Panc1 (cell line): ENCODE data around the gene PSMD7. TPM values are rescaled to one million over a fixed set of nuclear protein-coding genes. Genes with fewer than 3 reads are reported as not detected.

Experiments
- ATAC-seq: fragments of 200-7000 bp; cut with Tn5 transposase; 2 replicates; pipeline ENCODE4 v1.9.1; 2020; ENCODE audit warnings: mild to moderate bottlenecking, moderate library complexity
- BruUV-seq: library from RNA; stranded (reverse); fragments of 400-500 nt; replicated peaks from 2 replicates; lab custom pipeline; 2021; lab: Mats Ljungman, UMichigan
- CTCF ChIA-PET: fragments of 300-600 bp; sonication (Branson Sonifier 250); formaldehyde crosslinking; loops from one replicate; lab custom pipeline; 2022; ENCODE audit warnings: antibody characterized with exemption; lab: Charles Lee
- POLR2A ChIA-PET: fragments of 300-600 bp; sonication (Branson Sonifier 250); formaldehyde crosslinking; loops from one replicate; lab custom pipeline; 2022; ENCODE audit warnings: antibody characterized with exemption; lab: Charles Lee
- DNase-seq: peaks from one replicate; pipeline ENCODE4 v3.0.0-alpha.2; 2010; ENCODE audit warnings: low read depth, low spot score
- H3K27ac ChIP-seq: 2 replicates; pipeline ENCODE4 v1.5.1; 2011; ENCODE audit warnings: mild to moderate bottlenecking, low read length, inconsistent platforms
- H3K27me3 ChIP-seq: fragments of 200-500 bp; sonication (Bioruptor generic); 2 replicates; pipeline ENCODE4 v1.6.0; 2014; ENCODE audit warnings: low read length, inconsistent platforms; ENCODE audit not compliant: control insufficient read depth, insufficient read depth
- H3K36me3 ChIP-seq: fragments of 200-500 bp; sonication (Bioruptor generic); 2 replicates; pipeline ENCODE4 v1.5.1; 2014; ENCODE audit warnings: inconsistent platforms, mild to moderate bottlenecking, low read length, moderate library complexity; ENCODE audit not compliant: control insufficient read depth, insufficient read depth
- H3K4me1 ChIP-seq: 2 replicates; pipeline ENCODE4 v1.5.1; 2011; ENCODE audit warnings: inconsistent platforms, mild to moderate bottlenecking, low read length, moderate library complexity; ENCODE audit not compliant: control insufficient read depth, insufficient read depth
- H3K4me3 ChIP-seq, 2 experiments: 2 replicates each; pipeline ENCODE4 v1.5.1; 2011 to 2012; ENCODE audit warnings: low read depth in 2 of 2, low read length in 2 of 2, mild to moderate bottlenecking in 2 of 2, inconsistent platforms in 1 of 2, moderate library complexity in 1 of 2
- H3K9me3 ChIP-seq: fragments of 200-500 bp; sonication (Bioruptor generic); 2 replicates; pipeline ENCODE4 v1.5.1; 2014; ENCODE audit warnings: low read depth, mild to moderate bottlenecking, inconsistent platforms, low read length, moderate library complexity; ENCODE audit not compliant: control insufficient read depth, insufficient read depth
- POLR2AphosphoS5 ChIP-seq: IDR thresholded peaks from 2 replicates; pipeline ENCODE4 v1.6.1; 2012; ENCODE audit warnings: mild to moderate bottlenecking, low read depth, low read length, moderate library complexity
- SIN3A ChIP-seq: IDR thresholded peaks from 2 replicates; pipeline ENCODE4 v1.6.1; 2012; ENCODE audit warnings: low read depth, mild to moderate bottlenecking, low read length, moderate library complexity, borderline replicate concordance; ENCODE audit not compliant: insufficient read depth
- TCF7L2 ChIP-seq: IDR thresholded peaks from 2 replicates; pipeline ENCODE4 v1.6.1; 2011; ENCODE audit warnings: mild to moderate bottlenecking, low read depth, low read length, inconsistent platforms
- in situ Hi-C: cut with HindIII; loops from 2 replicates; pipeline ENCODE4 v1.10.0; 2016; ENCODE audit warnings: low sequenced_read_pairs, low pct_unique_long_range_greater_than_20kb
- intact Hi-C: fragments of 100-400 bp; cut with micrococcal nuclease; formaldehyde crosslinking; loops from one replicate; pipeline ENCODE4 v1.10.0; 2022; ENCODE audit not compliant: unreplicated experiment
- total RNA-seq: library from RNA; stranded (reverse); gene quantifications from one replicate; pipeline ENCODE4 v1.2.1, GENCODE V29; 2021; ENCODE audit not compliant: unreplicated experiment
- TF ChIP-seq, protein P1 (sequence below), 2 experiments: IDR thresholded peaks; 2 replicates each; pipeline ENCODE4 v1.6.1; 2011 to 2012; ENCODE audit warnings: low read depth in 2 of 2, control low read depth in 1 of 2, low read length in 1 of 2, mild to moderate bottlenecking in 1 of 2, moderate library complexity in 1 of 2; ENCODE audit not compliant: insufficient read depth in 1 of 2
- TF ChIP-seq, protein P2 (sequence below): fragments of 450-650 bp; IDR thresholded peaks from 2 replicates; pipeline ENCODE4 v1.5.1; 2017; ENCODE audit warnings: mild to moderate bottlenecking

PSMD7 gene
- total RNA-seq, 1 experiment from 2014 or later: 83.9 TPM

DNA sequence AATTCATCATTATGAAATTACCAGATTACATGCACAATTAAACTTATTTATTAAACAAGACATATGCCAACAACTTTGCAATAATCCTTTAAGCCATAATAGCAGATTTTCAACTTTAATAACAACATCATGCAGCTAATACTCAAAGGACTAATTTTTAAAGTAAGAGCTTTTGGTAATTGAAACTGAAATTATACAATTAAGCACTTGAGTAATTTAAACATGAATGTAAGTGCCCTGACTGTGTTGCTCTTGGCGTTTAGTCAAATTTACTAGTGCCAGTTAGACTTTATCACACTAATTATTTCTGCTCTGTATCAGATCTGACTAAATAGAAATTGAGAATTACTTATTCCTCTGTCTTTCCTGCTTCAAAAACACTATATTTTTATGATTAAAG is 46.8 kb upstream of the PSMD7 start:
- intact Hi-C loops (no loop called here), in situ Hi-C loops (no loop called here)
- Histone ChIP-seq H3K36me3 (no peaks in the 10 kb centered on the region), H3K27ac (no peak overlapping the region), H3K9me3 (no peaks in the 10 kb centered on the region), H3K4me1 (no peaks in the 10 kb centered on the region), H3K4me3 (no peak overlapping the region), H3K27me3 (peaks cover 4% of the 10 kb centered on the region; the same call in 1 of the 2 replicates)
- ChIA-PET CTCF (no interaction called here), POLR2A (no interaction called here)
- ATAC-seq (no peak), DNase-seq (no peak)
- BruUV-seq: no TSS peak
- no peak for TF ChIP-seq SIN3A
- no peak for TF ChIP-seq TCF7L2
- TF ChIP-seq, protein P1, sequence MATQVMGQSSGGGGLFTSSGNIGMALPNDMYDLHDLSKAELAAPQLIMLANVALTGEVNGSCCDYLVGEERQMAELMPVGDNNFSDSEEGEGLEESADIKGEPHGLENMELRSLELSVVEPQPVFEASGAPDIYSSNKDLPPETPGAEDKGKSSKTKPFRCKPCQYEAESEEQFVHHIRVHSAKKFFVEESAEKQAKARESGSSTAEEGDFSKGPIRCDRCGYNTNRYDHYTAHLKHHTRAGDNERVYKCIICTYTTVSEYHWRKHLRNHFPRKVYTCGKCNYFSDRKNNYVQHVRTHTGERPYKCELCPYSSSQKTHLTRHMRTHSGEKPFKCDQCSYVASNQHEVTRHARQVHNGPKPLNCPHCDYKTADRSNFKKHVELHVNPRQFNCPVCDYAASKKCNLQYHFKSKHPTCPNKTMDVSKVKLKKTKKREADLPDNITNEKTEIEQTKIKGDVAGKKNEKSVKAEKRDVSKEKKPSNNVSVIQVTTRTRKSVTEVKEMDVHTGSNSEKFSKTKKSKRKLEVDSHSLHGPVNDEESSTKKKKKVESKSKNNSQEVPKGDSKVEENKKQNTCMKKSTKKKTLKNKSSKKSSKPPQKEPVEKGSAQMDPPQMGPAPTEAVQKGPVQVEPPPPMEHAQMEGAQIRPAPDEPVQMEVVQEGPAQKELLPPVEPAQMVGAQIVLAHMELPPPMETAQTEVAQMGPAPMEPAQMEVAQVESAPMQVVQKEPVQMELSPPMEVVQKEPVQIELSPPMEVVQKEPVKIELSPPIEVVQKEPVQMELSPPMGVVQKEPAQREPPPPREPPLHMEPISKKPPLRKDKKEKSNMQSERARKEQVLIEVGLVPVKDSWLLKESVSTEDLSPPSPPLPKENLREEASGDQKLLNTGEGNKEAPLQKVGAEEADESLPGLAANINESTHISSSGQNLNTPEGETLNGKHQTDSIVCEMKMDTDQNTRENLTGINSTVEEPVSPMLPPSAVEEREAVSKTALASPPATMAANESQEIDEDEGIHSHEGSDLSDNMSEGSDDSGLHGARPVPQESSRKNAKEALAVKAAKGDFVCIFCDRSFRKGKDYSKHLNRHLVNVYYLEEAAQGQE (IDR thresholded peaks at IDR 0.05; ENCODE audit: insufficient read depth in 1 of 2, low read depth in 2 of 2, low read length in 1 of 2): no peak
- TF ChIP-seq, protein P2, sequence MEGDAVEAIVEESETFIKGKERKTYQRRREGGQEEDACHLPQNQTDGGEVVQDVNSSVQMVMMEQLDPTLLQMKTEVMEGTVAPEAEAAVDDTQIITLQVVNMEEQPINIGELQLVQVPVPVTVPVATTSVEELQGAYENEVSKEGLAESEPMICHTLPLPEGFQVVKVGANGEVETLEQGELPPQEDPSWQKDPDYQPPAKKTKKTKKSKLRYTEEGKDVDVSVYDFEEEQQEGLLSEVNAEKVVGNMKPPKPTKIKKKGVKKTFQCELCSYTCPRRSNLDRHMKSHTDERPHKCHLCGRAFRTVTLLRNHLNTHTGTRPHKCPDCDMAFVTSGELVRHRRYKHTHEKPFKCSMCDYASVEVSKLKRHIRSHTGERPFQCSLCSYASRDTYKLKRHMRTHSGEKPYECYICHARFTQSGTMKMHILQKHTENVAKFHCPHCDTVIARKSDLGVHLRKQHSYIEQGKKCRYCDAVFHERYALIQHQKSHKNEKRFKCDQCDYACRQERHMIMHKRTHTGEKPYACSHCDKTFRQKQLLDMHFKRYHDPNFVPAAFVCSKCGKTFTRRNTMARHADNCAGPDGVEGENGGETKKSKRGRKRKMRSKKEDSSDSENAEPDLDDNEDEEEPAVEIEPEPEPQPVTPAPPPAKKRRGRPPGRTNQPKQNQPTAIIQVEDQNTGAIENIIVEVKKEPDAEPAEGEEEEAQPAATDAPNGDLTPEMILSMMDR: no peak
- TF ChIP-seq POLR2AphosphoS5: no peak

DNA sequence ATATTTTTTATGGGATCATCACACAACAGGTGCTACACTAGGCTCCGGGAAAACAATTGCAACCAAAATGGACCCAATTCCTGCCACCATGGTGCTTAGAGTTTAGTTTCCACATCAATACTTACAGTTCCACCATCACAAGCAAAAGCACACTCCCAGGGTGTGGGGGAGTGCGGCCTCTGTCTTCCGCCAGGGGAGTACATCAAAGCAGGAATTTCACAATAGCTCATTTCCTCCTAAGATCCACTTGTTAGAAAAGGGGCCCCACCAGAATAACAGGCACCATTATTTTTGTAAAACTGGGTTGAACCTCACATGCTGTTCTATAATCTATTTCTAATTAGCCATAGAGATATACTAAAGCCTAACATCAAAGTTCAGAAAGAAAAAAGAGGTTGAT is 44.3 kb upstream of the PSMD7 start:
- POLR2A ChIA-PET: no interaction called here
- ATAC-seq: no peak
- in situ Hi-C loops (no loop called here), intact Hi-C loops (no loop called here)
- Histone ChIP-seq H3K27ac (no peak overlapping the region), H3K27me3 (peaks cover 4% of the 10 kb centered on the region; the same call in 1 of the 2 replicates), H3K4me1 (no peaks in the 10 kb centered on the region), H3K36me3 (no peaks in the 10 kb centered on the region), H3K4me3 (no peak overlapping the region), H3K9me3 (no peaks in the 10 kb centered on the region)
- no peak for DNase-seq
- TF ChIP-seq POLR2AphosphoS5: no peak
- no peak for TF ChIP-seq TCF7L2
- no peak for TF ChIP-seq SIN3A
- TF ChIP-seq, protein P1 (IDR thresholded peaks at IDR 0.05; ENCODE audit: insufficient read depth in 1 of 2, low read depth in 2 of 2, low read length in 1 of 2): no peak
- TF ChIP-seq, protein P2: no peak
- CTCF ChIA-PET: no interaction called here
- BruUV-seq: no TSS peak
